HG03378 (cell line): Measurements from ENCODE around the gene SMC2.

Source experiments
- ATAC-seq: cut with Tn5 transposase; IDR thresholded peaks from one replicate; pipeline ENCODE4 v1.9.1; 2021; ENCODE audit warnings: mild to moderate bottlenecking, moderate library complexity; ENCODE audit not compliant: unreplicated experiment

SMC2 gene

DNA sequence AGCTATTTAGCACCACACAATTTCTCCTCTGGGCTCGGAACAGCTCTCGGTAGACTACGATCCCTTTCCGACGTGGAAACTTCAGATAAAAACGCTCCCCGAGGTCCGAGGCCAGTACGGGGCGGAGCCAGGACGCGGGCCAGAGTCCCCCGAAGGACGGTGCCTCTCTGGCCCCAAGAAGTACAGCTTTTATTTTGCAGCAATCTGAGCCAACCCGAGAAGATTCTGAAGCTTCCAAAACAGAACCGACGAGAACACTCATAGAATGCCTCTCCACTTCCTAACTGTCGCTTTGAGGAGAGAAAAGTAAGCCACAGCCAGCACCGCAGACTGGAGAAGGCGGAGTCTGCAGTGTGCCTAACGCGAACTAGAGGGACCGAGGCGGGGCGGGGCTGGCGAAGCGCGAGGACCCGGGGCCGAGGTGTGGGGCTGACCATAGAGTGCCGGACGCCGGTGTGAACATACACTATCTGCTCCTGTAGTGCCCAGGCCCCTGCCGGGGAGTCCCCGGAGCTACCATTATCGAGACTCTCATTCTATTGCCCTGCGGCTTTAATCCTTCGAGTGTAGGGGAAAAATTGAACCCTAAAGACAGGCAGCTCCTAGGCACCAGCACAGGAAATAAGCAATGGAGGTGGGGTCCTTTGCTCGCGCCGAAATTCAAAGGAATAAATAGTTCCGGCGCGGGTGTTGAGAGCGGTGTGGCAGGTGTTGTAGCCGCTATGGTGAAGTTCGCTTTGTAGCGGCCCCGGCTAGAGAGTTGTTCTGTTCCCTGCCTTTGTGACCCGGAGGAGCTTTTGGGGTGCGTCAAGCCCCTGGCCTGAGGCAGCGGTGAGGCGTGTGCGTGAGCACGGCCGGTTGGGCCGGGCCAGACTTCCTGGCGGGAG lies at the start of gene SMC2:
Gene SMC2, plus strand, starts transcription at position 663 of the 887 bp plus-strand sequence. CDS start 1,076 bp downstream, outside the sequence.
- peak; percentile 82 for ATAC-seq

DNA sequence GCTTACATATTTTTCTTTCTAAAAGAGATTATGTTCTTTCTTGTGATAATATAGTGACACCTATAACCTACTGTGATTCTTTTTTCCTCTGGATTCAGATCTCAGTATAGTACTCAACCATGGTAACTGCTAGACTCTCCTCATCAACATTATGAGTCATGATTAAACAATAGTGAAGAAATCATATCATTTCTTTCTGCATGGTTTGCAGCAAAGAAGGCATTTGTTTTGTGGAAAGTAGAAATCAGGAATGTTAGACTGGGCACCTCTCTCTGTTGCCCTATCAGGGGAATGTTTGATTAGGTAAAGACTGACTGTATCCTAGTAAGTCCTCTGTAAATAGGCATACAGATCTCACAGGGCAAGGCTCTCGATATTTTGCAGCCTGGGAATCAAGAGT lies 25.6 kb upstream of the SMC2 start:
- no peak for ATAC-seq

DNA sequence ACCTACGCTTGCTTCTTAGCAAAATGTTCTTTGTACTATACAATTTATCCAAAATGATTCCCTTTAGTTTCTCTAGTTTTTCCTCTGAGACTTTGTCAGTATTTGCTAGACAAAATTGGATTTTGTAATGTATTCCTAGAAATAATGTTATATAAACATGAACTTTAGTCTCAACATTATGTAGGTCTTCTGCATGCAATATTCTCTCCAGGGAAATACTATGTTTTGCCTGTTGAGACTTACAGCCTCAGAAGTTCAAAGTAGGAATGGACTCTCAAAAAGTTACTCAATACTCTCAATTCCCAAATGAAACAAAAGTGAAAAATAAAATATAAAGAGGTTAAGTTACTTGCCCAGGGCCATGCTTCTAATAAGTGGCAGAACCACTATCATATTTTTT lies 24.8 kb upstream of the SMC2 start:
- no peak for ATAC-seq

DNA sequence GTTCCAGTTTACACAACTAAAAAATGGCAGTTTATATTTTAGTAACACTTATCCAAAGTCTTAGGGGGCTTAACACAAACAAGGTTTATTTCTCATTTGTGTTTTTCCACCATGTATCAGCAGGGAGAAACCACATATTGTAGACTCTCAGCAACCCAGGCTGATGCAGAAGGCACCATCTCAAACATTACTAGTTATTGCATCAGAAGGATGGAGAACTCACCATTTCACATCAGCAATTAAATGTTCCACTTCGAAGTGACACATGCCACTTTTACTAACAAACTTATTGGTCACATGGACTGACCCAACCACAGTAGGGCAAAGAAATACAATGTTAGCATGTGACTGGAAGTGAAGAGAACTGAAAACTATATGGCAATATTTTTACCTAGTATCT lies 22.5 kb upstream of the SMC2 start:
- no peak for ATAC-seq

DNA sequence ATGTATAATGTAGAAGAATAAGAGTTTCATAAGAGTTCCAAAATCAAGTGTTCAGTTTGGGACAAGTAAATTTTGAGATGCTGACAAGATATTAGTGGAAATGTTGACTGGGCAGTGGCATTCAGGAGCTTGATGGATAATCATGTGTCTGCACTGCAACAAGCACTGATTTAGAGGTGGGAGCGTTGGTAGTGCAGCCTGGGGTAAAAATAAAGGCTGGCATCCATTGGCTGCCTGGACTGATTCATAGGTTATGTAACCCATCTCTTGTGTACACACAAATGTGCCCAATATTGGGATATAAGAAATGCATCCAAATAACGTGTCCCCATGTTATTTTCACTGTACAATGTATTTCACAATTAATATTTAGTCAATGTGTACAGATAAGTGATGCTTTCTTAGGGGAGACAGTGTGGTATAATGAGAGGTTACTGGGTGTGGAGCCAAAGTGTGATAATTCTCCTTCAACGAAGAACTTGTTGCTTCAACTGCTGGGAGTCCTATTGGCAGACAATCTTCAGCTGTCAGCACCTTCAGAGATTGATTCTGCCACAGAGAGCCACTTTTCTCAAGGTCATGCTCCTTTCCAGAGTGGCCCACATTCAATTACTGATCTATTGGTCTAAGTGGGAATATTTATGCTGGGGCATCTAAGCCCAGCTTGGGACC lies 20.9 kb upstream of the SMC2 start:
- ATAC-seq: no peak

DNA sequence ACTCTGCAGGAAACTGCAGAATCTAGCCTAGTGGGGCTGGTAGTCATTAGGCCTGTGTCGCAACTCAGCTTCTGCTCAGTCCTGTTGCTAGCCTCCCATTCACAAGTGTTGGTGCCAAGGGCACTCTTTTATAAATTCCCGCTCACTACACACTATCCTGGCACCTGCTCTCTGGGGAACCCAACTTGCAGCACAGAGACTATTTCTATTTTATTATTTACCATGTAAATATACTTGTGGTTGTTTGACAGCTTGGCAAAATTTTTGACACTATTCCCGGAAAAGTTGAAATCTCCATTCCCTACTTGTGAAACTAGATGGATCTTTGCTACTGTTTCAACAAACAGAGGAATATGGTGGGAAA lies 20.4 kb upstream of the SMC2 start:
- no peak for ATAC-seq

DNA sequence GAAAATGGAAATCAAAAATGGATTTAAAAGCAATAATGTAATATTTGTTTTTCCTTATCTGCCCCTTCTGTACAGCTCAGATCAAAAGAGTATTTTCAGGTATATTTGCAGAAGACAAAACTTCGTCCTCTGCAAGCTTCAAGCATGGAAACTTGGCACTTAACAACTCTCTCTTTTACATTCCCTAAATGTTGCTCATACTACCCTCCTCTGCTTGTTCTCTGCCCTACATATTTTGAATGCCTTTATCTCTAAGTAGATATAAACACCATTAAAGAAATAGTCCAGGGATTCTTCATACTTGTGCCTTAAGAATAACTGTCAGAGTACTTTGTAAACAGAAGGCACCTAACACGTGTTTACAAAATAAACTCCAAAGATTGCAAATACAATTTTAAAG lies 19.2 kb upstream of the SMC2 start:
- no peak for ATAC-seq

DNA sequence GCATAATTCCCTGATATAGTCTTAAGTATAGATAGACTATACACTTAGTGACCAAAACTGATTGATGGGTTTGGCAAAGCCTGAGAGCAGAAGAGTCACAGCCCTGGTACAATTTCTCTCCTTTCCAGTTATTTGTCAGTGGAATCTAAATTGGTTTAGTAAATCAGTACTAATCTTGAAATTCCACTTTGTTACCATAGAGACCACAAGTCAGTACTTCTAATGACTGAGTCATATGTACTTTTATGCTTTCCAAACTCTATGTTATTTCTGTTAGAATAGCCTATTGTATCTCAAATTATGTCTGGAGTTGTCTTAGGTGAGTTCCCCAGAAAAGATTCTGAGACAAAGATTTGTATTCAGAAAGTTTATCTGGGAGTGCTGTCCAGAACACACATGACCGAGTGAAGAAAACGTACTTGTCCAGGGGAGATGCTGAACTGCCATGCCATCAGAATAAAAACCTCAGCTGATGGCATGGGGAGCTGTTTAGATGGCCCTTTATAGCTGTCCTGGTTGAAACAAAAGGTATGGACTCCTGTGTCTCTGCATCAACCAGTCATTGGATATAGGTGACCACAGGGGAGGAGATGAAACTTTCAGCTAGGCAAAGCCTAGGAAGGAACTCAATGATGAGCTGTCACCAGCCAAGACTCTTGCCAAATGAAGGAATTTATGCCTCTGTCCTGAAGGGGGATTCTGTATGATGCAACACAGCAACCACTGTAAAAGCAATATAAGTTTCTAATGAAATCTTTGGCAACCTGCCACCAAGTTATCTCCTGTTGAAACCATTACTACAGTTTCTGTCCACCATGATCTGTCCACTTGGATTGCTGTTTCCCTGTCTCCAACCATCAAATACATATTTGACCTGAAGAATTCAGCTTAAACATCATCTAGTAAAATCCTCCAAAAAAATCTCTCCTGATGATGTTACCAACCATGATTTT lies 18.0 kb upstream of the SMC2 start:
- no peak for ATAC-seq

DNA sequence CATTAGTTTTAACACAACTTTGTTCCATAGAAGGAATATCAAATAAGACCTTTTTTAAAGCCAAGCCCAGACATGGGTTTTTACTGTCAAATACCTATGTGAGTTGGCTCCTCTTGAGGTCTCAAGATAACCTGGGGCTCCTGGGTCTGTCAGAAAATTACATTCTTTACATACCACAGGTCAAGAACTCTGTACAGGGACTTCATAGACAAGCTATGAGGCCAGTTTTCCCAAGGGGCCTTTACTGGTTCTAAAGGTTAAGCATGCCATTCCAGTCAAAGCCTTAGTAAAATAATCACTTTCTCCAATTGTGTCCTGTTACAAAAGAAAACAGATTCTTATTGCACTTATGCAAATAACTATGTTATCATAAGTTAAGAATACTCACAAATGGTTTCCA lies 15.5 kb upstream of the SMC2 start:
- ATAC-seq: no peak

DNA sequence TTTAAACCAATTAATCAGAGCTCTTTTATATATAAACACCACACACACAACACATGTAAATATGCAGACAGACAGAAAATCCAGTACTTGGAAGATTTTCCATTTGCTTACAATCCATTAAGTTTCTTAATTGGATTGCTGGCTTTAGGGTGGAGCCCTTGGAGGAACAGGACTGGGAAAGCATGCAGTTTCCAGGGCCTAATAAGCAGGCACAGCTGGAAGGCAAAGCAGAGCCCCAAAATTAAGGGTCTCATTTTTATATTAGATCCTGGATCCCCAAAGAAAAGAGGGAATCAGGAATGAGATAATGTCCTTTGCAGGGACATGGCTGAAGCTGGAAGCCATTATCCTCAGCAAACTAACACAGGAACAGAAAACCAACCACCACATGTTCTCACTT lies 13.1 kb upstream of the SMC2 start:
- no peak for ATAC-seq

DNA sequence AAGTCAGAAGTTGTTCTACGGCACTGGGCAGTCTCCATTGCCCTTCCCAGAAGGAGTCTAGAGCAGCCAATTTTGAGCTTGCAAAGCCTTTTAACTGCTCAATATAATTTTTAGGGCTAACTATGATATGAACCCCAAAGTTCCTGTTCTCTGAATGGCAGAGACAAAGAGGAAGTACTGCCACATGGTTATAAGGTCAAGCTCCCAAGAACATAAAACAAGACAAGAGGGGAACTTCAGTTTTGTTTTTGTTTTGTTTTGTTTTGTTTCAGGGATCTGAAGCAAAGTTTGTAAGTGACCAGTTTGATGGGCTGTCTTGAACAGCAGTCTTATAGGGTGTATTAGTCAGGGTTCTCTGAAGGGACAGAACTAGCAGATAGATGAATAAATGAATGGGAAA lies 11.9 kb upstream of the SMC2 start:
- no peak for ATAC-seq

DNA sequence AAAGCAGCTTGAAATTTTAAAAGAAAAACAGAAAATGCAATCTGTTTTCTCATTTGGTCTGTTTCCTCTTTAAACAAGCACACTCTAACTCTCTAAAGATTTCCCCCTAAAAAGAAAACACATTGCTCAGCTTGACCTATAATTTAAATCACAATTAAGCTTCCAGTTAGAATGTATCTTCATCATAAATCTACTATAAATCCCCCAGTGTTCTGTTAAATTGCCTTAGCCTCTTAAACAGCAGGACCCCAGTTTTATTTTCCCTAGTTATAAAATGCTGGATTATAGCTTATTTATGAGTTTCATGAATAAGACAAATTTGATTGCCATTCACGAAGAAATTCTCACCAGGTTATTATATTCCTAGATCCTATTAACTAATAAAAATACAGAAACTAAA lies 8.6 kb upstream of the SMC2 start:
- ATAC-seq: no peak

DNA sequence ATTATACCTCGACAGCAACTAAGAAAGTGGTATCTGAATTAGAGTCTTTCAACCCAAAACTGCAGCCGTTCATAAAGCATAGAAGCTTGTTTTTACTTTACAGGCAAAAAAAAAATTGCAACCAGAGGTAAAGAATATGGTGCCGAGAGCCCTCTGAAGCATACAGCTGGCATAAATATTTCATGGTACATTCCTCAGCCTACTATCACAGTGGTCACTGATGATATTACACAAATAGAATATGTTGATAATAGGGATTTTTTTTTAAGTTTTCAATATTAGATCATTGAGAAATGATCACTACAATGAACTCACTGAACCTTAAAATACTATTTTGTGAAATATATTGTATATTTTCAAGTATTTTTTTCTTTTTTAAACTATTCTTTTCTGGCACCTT lies 6.2 kb upstream of the SMC2 start:
- no peak for ATAC-seq

DNA sequence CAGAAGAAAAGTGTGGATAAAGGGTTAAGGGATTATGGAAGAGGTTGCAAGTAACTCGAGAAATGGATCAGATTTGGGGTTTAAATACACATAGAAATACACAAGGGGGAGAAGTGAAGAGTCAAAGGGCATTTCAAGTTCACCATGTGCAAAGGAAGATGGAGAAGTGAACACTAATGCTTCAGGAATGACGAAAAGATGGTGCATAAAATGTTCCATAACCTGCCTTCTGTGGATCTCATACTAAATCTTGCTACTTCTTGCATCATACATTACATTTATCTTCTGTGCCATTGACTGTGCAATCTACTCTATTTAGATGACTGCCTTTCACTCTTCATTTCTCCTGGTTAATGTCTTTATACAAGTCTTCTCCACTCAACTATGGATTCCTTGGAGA lies 5.7 kb upstream of the SMC2 start:
- no peak for ATAC-seq

DNA sequence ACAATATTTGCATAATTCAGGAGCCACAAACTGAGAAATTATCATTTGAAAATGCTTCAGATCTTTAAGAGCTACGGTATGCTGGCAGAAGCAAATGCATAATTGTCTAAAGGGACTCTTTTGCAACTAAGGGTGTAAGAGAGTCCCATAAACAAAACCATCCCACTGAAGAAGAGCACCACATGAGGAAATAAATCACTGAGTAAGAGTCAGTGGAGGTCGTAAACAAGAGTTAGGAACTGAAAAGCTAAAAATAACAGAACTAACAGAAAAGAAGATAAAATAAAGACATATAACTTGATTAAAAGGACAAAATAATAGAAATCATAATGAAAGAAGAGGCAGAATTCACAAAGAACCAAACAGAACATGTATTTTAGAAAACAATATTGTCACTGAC lies 3.5 kb upstream of the SMC2 start:
- ATAC-seq: no peak

DNA sequence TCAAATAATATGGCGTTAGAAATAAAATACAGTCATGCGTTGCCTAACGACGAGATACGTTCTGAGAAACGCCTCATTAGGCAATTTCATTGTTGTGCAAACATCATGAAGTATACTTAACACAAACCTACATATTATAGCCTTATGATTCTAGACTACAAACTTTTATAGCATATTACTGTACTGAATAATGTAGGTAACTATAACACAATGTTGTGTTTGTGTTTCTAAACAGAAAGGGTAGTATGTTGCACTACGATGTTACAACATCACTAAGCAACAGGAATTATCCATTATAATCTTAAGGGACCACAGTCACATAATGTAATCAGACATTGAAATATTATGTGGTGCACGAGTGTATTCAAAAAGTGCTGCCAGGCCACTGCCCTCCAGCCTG lies 3.0 kb upstream of the SMC2 start:
- no peak for ATAC-seq

DNA sequence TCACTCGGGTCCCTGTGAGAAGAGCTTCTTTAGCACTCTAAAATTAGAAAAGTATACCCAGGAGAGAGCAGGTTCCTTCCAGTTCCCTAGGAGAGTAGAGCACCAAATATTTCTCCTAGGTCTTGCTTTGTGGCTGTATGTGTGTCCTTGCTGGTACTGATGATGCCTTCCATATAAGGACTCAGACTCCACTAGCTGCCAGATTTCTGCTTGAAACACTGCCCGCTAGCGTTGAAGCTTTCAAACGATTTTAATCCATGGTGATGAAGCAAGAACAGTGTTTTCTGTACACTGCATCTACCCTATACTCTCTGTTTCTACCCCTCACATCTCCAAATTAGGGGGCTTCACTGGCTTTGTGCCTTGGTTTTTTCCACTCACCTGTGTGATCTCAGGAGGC lies 2.4 kb upstream of the SMC2 start:
- peak; percentile 31 for ATAC-seq

DNA sequence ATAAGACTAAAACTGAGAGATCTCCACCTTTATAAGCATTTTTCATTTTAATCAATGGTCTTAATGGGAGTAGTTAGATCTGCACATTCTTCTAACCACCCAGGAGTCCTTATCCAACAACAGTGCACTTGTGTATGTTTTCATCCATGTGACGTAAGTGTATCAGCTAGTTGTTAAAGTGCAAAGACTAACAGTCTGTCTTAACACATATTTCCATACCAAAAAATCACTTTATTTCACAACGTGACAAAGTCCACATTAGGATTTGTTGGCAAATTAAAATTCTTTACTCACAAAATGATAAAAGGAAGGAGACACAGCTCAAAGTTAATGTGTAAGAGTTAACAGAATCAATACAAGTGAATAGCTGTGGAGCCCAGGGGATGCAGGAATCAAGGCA lies 1.9 kb upstream of the SMC2 start:
- no peak for ATAC-seq

DNA sequence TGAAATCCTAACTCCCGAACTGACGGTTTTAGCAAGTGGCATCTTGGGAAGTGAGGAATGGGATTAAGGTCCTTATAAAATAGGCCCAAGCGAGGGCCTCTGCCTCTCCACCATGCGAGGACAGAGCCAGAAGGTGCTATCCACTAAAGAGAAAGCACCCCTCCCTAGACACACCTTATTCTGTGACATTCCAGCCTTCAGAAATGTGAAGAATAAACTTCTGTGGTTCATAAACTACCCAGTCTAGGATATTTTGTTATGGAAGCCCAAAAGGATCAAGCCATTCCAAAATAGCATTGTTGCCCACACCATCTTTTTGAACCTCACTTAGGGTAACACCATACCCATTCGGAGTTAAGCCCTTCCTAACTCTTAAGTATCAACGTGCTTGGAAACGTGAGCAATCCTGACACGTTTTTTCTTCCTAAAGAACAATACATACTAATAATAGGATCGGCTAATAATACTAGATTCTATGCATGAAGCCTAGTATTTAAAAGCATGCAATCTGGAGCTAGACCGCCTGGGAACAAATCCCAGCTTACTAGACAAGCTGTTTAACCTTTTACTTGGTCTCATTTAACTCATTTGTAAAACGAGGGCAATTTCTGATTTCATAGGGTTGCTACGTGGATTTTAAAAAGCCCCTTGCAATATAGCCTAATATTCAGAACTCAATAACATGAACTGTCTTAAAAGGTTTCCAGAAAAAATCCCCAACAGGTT lies 1.1 kb upstream of the SMC2 start:
- no peak for ATAC-seq

DNA sequence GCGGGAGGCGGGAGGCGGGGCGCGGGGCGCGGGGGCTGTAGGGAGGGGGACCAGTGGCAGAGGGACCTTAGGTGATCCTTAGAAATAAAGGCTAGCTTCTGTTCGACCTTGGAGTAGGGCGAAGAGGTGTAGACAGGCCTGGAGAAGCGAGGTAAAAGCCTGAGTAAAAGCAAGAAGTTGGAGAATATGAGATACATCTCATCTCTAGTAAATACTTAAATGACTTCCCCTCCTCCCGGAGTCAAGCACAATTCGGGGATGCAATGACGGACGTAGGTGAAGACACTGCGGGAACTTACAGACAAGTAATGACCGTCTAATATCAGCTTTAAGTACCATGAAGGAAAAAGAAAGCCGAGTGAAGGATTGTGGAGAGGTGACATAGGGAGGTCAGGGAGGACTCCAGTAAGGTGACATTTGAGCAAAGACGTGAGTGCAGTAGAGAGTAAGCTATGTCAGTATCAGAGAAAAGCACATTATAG lies 466 bp downstream of the SMC2 start:
- peak; percentile 18 for ATAC-seq

DNA sequence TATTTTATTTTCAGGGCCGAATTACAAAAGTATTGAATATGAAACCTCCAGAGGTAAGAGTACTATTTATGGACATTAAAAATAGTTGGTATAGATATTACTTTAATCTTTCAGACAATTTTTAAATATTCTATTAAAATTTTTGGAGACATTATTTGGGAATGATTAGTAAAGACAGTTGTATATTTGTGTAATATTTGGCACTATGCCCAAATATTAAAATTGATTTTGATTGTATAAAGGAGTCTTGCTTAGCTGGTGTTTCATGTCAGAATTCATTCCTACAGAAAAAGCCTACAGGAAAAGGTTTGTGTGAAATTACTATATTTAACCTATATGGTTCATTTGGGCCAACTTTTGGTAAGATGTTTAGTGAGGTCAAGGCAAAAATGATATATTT lies 5.5 kb downstream of the SMC2 start:
- no peak for ATAC-seq
